HepG2 (cell line): ENCODE measurements around the gene TCF25. TPM values are rescaled to one million over a fixed set of nuclear protein-coding genes. Genes with fewer than 3 reads are reported as not detected.

ENCODE experiments used
- DBP ChIP-seq: sonication (generic); formaldehyde crosslinking; IDR thresholded peaks from 2 replicates; pipeline ENCODE4 v1.4.0; 2020; ENCODE audit warnings: missing genetic modification reagents; ENCODE audit errors: not compliant biosample characterization
- FOXA3 ChIP-seq: IDR thresholded peaks from 2 replicates; pipeline ENCODE4 v1.6.1; 2016; ENCODE audit warnings: missing genetic modification reagents, missing compliant biosample characterization
- HDAC6 ChIP-seq: fragments of 200-600 bp; sonication (generic); IDR thresholded peaks from 2 replicates; pipeline ENCODE4 v1.7.0; 2017; ENCODE audit warnings: mild to moderate bottlenecking, antibody characterized with exemption, low read length, low read depth
- JDP2 ChIP-seq: sonication (generic); formaldehyde crosslinking; IDR thresholded peaks from 2 replicates; pipeline ENCODE4 v1.8.1; 2022; ENCODE audit warnings: missing genetic modification reagents, borderline replicate concordance
- MED1 ChIP-seq: sonication (generic); formaldehyde crosslinking; IDR thresholded peaks from 2 replicates; pipeline ENCODE4 v1.4.0; 2020; ENCODE audit warnings: missing genetic modification reagents
- PBX2 ChIP-seq: IDR thresholded peaks from 2 replicates; pipeline ENCODE4 v1.6.1; 2016; ENCODE audit warnings: control low read depth
- PHF20 ChIP-seq: sonication (generic); formaldehyde crosslinking; IDR thresholded peaks from 2 replicates; pipeline ENCODE4 v1.5.0; 2020; ENCODE audit warnings: mild to moderate bottlenecking, missing genetic modification reagents
- TERF1 ChIP-seq: sonication (generic); formaldehyde crosslinking; IDR thresholded peaks from 2 replicates; pipeline ENCODE4 v1.8.0; 2022; ENCODE audit warnings: mild to moderate bottlenecking, missing genetic modification reagents, moderate library complexity
- ZBTB38 ChIP-seq: sonication (generic); formaldehyde crosslinking; IDR thresholded peaks from 2 replicates; pipeline ENCODE4 v1.5.1; 2020; ENCODE audit warnings: mild to moderate bottlenecking, missing genetic modification reagents
- ZBTB7B ChIP-seq: sonication (generic); formaldehyde crosslinking; IDR thresholded peaks from 2 replicates; pipeline ENCODE4 v1.4.0; 2020; ENCODE audit warnings: missing genetic modification reagents
- ZFYVE20 ChIP-seq: sonication (generic); formaldehyde crosslinking; IDR thresholded peaks from 2 replicates; pipeline ENCODE4 v1.8.0; 2023; ENCODE audit warnings: low read depth, mild to moderate bottlenecking, moderate library complexity, missing genetic modification reagents, borderline replicate concordance
- ZNF224 ChIP-seq: sonication (generic); formaldehyde crosslinking; IDR thresholded peaks from 2 replicates; pipeline ENCODE4 v1.5.0; 2020; ENCODE audit warnings: mild to moderate bottlenecking, missing genetic modification reagents
- ZNF24 ChIP-seq: fragments of 450-650 bp; IDR thresholded peaks from 2 replicates; pipeline ENCODE4 v1.6.1; 2017; ENCODE audit warnings: antibody characterized with exemption, mild to moderate bottlenecking
- ZNF543 ChIP-seq: sonication (generic); formaldehyde crosslinking; IDR thresholded peaks from 2 replicates; pipeline ENCODE4 v1.4.0; 2020; ENCODE audit warnings: mild to moderate bottlenecking, missing genetic modification reagents
- ZNF563 ChIP-seq: sonication (generic); formaldehyde crosslinking; IDR thresholded peaks from 2 replicates; pipeline ENCODE4 v1.8.0; 2022; ENCODE audit warnings: mild to moderate bottlenecking, moderate library complexity, missing genetic modification reagents
- ZNF607 ChIP-seq: sonication (generic); formaldehyde crosslinking; IDR thresholded peaks from 2 replicates; pipeline ENCODE4 v1.5.1; 2020; ENCODE audit warnings: missing genetic modification reagents, mild to moderate bottlenecking, borderline replicate concordance
- ZNF713 ChIP-seq: sonication (generic); formaldehyde crosslinking; IDR thresholded peaks from 2 replicates; pipeline ENCODE4 v1.4.0; 2020; ENCODE audit warnings: mild to moderate bottlenecking, missing genetic modification reagents
- ZNF766 ChIP-seq: sonication (generic); formaldehyde crosslinking; IDR thresholded peaks from 2 replicates; pipeline ENCODE4 v1.5.0; 2020; ENCODE audit warnings: missing genetic modification reagents, borderline replicate concordance
- ZSCAN22 ChIP-seq: sonication (generic); formaldehyde crosslinking; IDR thresholded peaks from 2 replicates; pipeline ENCODE4 v1.4.0; 2020; ENCODE audit warnings: mild to moderate bottlenecking, missing genetic modification reagents
- polyA plus RNA-seq, 8 experiments: library from polyadenylated mRNA; depleted of rRNA in 3 of 8; stranded (reverse) in 7 of 8; unstranded in 1 of 8; fragments of >200 nt; fragmentation: Illumina TruSeq in 4 of 8; extraction: Trizol in 4 of 8; gene quantifications; 2 replicates each; pipeline versions ENCODE4 v1.2.1 to v1.2.3, GENCODE V29; 2011 to 2016; ENCODE audit warnings: low read depth in 4 of 8, missing spikeins in 1 of 8, mixed read lengths in 1 of 8; ENCODE audit not compliant: insufficient read depth in 1 of 8
- total RNA-seq, 5 experiments: library from RNA; depleted of rRNA; stranded (reverse); fragments of >200 nt; fragmentation: Illumina TruSeq; extraction: Trizol; gene quantifications; 2 replicates each; pipeline ENCODE4 v1.2.3, GENCODE V29; 2016; ENCODE audit warnings: low read depth in 1 of 5
- TF ChIP-seq, protein P1 (sequence below): sonication (generic); formaldehyde crosslinking; IDR thresholded peaks from 2 replicates; pipeline ENCODE4 v1.5.0; 2020; ENCODE audit warnings: mild to moderate bottlenecking, missing genetic modification reagents
- TF ChIP-seq, protein P2 (sequence below): sonication (generic); formaldehyde crosslinking; IDR thresholded peaks from 2 replicates; pipeline ENCODE4 v1.4.0; 2020; ENCODE audit warnings: missing genetic modification reagents, borderline replicate concordance

Gene TCF25
- total and polyA plus RNA-seq, 2 of the 13 experiments (the other 11 are each of a cell fraction or from before 2014, with no cell fraction given) = 138 to 206 TPM

GRCh38 chr16:89922884-89923639 lies 49.7 kb downstream of the TCF25 start, which contains the start of gene TUBB3 (continued):
- TF ChIP-seq TERF1 (0 out of 2 replicates have a peak, but pooled peaks have one; percentile 55), PHF20 (CRISPR knock-in tag) (no peak), ZNF543 (CRISPR knock-in tag) (peak; percentile 13; the same call in 1 of the 2 replicates), HDAC6 (no peak), ZFYVE20 (no peak), MED1 (CRISPR knock-in tag) (no peak; the same call in 1 of the 2 replicates), ZNF563 (CRISPR knock-in tag) (peak; percentile 78), ZNF713 (CRISPR knock-in tag) (no peak), ZNF766 (CRISPR knock-in tag) (peak; percentile 56; the same call in 1 of the 2 replicates), ZBTB38 (CRISPR knock-in tag) (peak; percentile 53; the same call in 1 of the 2 replicates), JDP2 (CRISPR knock-in tag) (peak; percentile 16; the same call in 1 of the 2 replicates), ZBTB7B (CRISPR knock-in tag) (no peak; the same call in 1 of the 2 replicates), ZSCAN22 (CRISPR knock-in tag) (no peak), FOXA3 (peak; percentile 10; the same call in 1 of the 2 replicates), PBX2 (no peak), DBP (no peak), ZNF24 (no peak), ZNF607 (CRISPR knock-in tag) (no peak; the same call in 1 of the 2 replicates), ZNF224 (no peak)
- TF ChIP-seq, protein P1, sequence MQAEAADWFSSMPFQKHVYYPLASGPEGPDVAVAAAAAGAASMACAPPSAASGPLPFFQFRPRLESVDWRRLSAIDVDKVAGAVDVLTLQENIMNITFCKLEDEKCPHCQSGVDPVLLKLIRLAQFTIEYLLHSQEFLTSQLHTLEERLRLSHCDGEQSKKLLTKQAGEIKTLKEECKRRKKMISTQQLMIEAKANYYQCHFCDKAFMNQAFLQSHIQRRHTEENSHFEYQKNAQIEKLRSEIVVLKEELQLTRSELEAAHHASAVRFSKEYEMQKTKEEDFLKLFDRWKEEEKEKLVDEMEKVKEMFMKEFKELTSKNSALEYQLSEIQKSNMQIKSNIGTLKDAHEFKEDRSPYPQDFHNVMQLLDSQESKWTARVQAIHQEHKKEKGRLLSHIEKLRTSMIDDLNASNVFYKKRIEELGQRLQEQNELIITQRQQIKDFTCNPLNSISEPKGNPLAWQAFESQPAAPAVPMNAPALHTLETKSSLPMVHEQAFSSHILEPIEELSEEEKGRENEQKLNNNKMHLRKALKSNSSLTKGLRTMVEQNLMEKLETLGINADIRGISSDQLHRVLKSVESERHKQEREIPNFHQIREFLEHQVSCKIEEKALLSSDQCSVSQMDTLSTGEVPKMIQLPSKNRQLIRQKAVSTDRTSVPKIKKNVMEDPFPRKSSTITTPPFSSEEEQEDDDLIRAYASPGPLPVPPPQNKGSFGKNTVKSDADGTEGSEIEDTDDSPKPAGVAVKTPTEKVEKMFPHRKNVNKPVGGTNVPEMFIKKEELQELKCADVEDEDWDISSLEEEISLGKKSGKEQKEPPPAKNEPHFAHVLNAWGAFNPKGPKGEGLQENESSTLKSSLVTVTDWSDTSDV = peak; percentile 86
- TF ChIP-seq, protein P2, sequence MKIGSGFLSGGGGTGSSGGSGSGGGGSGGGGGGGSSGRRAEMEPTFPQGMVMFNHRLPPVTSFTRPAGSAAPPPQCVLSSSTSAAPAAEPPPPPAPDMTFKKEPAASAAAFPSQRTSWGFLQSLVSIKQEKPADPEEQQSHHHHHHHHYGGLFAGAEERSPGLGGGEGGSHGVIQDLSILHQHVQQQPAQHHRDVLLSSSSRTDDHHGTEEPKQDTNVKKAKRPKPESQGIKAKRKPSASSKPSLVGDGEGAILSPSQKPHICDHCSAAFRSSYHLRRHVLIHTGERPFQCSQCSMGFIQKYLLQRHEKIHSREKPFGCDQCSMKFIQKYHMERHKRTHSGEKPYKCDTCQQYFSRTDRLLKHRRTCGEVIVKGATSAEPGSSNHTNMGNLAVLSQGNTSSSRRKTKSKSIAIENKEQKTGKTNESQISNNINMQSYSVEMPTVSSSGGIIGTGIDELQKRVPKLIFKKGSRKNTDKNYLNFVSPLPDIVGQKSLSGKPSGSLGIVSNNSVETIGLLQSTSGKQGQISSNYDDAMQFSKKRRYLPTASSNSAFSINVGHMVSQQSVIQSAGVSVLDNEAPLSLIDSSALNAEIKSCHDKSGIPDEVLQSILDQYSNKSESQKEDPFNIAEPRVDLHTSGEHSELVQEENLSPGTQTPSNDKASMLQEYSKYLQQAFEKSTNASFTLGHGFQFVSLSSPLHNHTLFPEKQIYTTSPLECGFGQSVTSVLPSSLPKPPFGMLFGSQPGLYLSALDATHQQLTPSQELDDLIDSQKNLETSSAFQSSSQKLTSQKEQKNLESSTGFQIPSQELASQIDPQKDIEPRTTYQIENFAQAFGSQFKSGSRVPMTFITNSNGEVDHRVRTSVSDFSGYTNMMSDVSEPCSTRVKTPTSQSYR (CRISPR knock-in tag) = no peak
